ENCODE measurements around the gene UBE2F.

The UBE2F gene

DNA sequence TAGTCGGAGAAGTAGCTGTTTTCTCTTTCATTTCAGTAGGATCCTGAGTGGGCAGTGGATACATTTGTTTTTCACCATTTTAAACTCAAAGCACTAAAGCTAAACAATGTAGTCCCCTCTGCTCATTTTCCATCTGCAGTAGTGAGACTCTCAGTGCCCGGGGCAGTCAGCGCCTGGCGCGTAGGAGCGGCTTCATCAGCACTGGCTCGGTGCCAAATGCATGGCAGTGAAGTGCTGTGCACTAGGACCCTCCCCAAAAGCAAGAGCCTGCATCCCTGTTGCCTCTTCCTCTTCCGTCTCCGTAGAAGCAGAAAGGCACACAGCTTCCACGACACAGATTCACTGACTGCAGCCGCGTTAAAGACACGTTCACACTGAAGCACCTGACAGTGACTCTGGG lies 114.3 kb downstream of the UBE2F start:
- DNase-seq (ENCODE audit: low spot score), result no peak

DNA sequence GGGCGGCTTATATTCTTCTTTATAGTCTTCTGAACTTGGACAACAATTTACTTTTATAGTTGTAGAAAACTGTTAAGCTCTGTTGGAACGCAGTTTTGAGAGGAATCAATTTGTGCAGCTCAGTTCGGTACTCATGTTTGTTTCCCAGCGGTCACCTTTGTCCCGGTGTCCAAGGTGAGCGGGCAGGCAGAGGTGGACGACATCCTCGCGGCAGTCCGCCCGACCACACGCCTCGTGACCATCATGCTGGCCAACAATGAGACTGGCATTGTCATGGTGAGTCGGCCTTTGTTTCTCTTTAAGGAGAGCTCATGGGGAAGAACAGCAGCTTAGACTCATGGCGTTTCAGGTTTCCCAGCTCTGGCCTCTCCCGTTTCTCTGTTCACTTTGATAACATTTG lies 114.7 kb downstream of the UBE2F start:
- DNase-seq (ENCODE audit: low spot score), result no peak

DNA sequence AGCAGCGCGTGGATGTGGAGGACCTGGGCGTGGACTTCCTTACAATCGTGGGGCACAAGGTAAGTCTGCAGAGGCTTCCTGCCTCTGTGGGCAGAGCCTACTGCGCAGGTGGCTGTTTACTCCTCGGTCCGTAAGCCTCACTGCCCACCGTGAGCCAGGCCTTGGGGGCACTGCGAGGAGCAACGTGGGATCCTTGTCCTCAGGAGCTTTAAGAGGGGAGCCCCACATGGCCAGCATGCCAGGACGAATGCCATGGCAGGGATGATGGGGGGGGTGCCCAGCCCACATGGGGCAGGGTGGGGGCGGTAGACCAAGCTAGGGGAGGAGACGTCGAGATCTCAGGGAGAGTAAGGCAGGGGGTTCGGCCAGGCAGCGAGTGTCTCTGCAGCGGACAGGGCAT lies 115.3 kb downstream of the UBE2F start:
- DNase-seq (ENCODE audit: low spot score), result no peak

DNA sequence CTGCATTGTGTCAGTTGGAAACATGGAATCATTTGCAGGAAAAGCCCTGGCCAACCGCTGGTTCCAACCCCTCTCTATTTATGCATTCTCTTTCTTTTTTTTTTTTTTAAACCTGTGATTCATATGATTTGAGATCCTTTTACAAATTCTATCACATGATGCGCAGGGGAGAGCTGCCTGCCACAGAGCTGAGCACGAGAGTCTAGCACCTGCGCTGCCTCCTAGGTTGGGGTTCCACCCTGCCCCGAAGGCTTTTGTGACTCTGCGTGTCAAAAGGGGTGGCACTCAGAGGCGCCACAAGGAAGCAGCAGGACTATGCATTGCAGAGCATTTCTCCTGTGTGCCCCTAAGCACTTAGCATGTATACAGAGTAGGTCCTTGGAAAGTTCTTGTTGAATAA lies 116.0 kb downstream of the UBE2F start:
- no peak for DNase-seq (ENCODE audit: low spot score)

DNA sequence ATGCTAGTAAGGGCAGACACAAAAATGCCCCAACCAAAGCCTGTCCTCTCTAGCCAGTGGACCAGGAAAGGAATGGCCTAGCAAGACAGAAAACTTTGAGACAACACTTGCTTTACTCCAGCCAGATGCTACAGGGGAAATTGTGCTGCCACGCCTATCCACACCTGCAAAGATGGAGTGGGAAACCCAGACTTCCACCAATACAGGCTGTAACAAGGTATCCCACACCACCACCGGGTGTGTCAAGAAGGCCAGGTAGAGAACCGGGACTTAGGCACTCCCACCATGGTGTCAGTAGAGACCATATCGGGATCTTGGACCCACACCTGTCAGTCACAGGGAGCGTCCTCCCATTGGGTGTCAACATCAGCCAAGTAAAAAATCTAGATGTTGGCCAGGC lies 117.1 kb downstream of the UBE2F start:
- no peak for DNase-seq (ENCODE audit: low spot score)

DNA sequence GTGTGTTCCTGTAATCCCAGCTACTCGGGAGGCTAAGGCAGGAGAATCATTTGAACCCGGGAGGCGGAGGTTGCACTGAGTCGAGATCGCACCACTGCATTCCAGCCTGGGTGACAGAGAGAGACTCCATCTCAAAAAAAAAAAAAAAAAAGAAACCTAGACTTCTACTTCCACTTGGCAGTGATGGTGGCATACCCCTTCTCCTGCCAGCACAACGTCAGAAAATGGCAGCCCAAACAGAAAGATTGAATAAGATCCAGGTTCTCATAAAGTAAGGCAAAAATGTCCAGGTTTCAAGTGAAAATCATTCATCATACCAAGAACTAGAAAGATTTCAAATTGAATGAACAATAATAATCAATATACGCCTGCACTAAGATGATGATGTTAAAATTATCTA lies 117.9 kb downstream of the UBE2F start:
- DNase-seq (ENCODE audit: low spot score), result no peak

DNA sequence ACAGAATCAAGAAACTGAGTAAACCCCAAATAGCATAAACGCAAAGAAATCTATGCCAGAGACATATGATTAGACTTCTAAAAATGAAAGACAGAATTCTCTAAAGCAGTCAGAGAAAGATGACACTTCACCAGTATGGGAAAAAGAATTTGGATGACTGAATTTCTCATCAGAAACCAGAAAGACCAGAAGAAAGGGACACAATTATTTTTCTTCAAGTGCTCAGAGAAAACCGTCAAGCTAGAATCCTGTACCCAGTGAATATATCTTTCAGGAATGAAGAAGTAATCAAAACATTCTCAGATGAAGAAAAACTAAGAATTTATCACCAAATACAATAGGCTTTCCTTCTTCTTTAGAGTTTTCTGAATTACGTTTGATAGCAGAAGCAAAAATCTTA lies 119.1 kb downstream of the UBE2F start:
- DNase-seq (ENCODE audit: low spot score), result no peak

DNA sequence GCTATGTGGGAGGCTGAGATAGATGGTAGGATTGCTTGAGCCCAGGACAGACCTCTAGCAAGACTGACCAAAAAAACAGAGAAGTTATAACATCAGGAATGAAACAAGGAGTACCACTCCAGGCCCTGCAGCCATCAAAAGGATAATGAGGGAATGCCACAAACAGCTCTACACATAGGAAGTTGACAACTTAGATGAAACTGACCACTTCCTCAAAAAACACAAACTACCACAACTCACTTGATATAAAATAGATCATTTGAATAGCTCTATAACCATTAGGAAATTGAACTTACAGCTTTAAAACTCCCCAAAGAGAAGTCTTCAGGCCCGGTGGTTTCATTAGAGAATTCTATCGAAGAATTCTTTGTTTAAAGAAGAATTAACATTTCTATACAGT lies 120.4 kb downstream of the UBE2F start:
- no peak for DNase-seq (ENCODE audit: low spot score)

DNA sequence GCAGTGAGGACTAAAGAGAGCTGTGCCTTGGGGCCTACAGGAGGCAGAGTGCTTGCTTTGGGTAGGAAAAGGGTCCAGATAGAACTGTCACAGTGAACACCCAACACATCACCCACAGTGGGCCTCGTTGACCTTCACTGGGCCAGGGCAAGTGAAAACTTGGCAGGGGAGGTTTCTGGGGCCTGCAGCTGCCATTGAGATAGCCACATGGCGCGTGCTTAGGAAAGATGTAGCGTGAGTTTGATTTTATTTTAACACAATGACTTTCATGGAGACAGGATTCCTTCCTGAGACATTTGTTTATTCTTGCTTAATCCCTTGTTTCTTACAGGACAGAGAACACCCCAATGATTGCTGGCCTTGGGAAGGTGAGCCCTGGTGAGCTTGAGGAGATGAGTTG lies 124.1 kb downstream of the UBE2F start:
- DNase-seq (ENCODE audit: low spot score), result no peak

DNA sequence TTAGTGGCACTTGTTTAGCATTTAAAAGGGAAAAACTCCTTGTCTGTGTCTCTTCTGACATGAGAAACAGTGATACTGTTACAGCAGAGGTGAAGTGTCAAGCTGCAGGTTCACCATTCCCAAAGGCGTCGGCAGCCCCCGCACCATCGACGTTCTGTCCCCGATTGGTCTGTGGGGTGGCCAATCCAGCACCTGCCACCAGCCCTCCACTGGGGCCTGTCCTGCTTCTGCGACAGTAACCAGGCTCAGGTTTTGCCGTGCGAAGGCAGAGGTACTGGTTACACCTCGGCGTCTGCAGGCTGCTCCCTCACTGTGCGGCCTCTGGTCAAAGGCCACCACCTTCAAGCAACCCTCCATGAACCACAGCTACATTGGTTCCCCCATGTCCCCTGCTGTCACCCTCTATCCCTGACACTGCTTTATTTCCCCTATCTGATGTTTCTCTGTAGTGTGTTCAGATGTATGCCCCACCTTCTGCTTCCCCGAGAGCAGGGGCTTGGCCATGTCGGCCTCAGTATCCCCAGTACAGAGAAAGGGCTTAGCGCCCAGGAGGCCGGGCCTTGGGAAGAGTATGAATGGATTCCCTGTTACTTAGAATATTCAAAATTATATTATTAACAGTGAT lies 124.7 kb downstream of the UBE2F start:
- DNase-seq (ENCODE audit: low spot score), result no peak

Measured in NAMALWA (cell line).